AML-193 (cell line): ENCODE results near the gene ZGRF1.
"Not testable (repeated sequence)": the region's sequence is repeated elsewhere in the genome, so short reads cannot be mapped to it uniquely, and the experiment has no call there.

ENCODE experiments used
- DNase-seq, 2 experiments: peaks; one replicate each; lab custom pipeline; 2025; lab: John Stamatoyannopoulos, UW

Gene ZGRF1

GRCh38 chr4:112636688-112637551, at the start of gene ZGRF1, which contains the start of gene LARP7:
Gene ZGRF1, minus strand, starts transcription at chr4:112636909. Its CDS starts 3,733 bp downstream, at chr4:112633176.
Gene LARP7, plus strand, starts transcription at chr4:112637143. Its CDS starts 7,527 bp downstream, at chr4:112644670.
- DNase-seq = peak; percentile 96

GRCh38 chr4:112680996-112681395, 44.3 kb upstream of the ZGRF1 start:
- DNase-seq = no peak

GRCh38 chr4:112677519-112678091, 40.9 kb upstream of the ZGRF1 start:
- no peak for DNase-seq

- no peak for DNase-seq
These were observed 37.7 kb upstream of the ZGRF1 start for GRCh38 chr4:112674376-112674775.

- DNase-seq = no peak
These were observed 37.0 kb upstream of the ZGRF1 start for GRCh38 chr4:112673686-112674085.

- no peak for DNase-seq
These were observed 36.4 kb upstream of the ZGRF1 start for GRCh38 chr4:112673076-112673475.

- no peak for DNase-seq
These were observed 31.4 kb upstream of the ZGRF1 start for GRCh38 chr4:112668131-112668530.

- DNase-seq = no peak
These were observed 27.9 kb upstream of the ZGRF1 start for GRCh38 chr4:112664611-112665010.

GRCh38 chr4:112656115-112656514, 19.4 kb upstream of the ZGRF1 start:
- not testable (repeated sequence) for DNase-seq

GRCh38 chr4:112655270-112655669, 18.6 kb upstream of the ZGRF1 start:
- no peak for DNase-seq

- DNase-seq = no peak
These were observed 15.5 kb upstream of the ZGRF1 start for GRCh38 chr4:112652216-112652615.

GRCh38 chr4:112651641-112652040, 14.9 kb upstream of the ZGRF1 start:
- DNase-seq = no peak

- DNase-seq = no peak
These were observed 13.6 kb upstream of the ZGRF1 start for GRCh38 chr4:112650332-112650731.

GRCh38 chr4:112649055-112649408, 12.3 kb upstream of the ZGRF1 start:
- no peak for DNase-seq

- no peak for DNase-seq
These were observed 11.8 kb upstream of the ZGRF1 start for GRCh38 chr4:112648263-112649054.

GRCh38 chr4:112647785-112648184, 11.1 kb upstream of the ZGRF1 start:
- no peak for DNase-seq

- DNase-seq = no peak
These were observed 10.2 kb upstream of the ZGRF1 start for GRCh38 chr4:112646632-112647537.

- no peak for DNase-seq
These were observed 9.0 kb upstream of the ZGRF1 start for GRCh38 chr4:112645541-112646329.

GRCh38 chr4:112644595-112645535, 8.2 kb upstream of the ZGRF1 start:
- not testable (repeated sequence) for DNase-seq

- DNase-seq = no peak
These were observed 5.8 kb upstream of the ZGRF1 start for GRCh38 chr4:112642526-112642925.
